IMR-90 (cell line): ENCODE results near the gene C20orf144. TPM values are rescaled to one million over a fixed set of nuclear protein-coding genes. Genes with fewer than 3 reads are reported as not detected.

ENCODE experiments used
- ATAC-seq: fragments of 200-7000 bp; cut with Tn5 transposase; 2 replicates; pipeline ENCODE4 v1.9.1; 2020; ENCODE audit warnings: low read depth, mild to moderate bottlenecking, moderate library complexity
- BruUV-seq: library from RNA; stranded (reverse); fragments of 400-500 nt; replicated peaks from 2 replicates; lab custom pipeline; 2021; lab: Mats Ljungman, UMichigan
- CTCF ChIA-PET: fragments of 300-600 bp; formaldehyde crosslinking; extraction: SDS; loops from one replicate; lab custom pipeline; 2021; ENCODE audit warnings: antibody characterized with exemption; lab: Yijun Ruan, JAX
- POLR2A ChIA-PET: fragments of 300-600 bp; sonication (Branson Sonifier 250); formaldehyde crosslinking; loops from one replicate; lab custom pipeline; 2022; ENCODE audit warnings: antibody characterized with exemption; ENCODE audit not compliant: unreplicated experiment; lab: Charles Lee
- DNase-seq: peaks from one replicate; pipeline ENCODE4 v3.0.0; 2013
- H2AFZ ChIP-seq: replicated peaks from 2 replicates; pipeline ENCODE3; 2013; ENCODE audit warnings: low read length, mild to moderate bottlenecking; ENCODE audit not compliant: poor library complexity
- H2AK5ac ChIP-seq: 2 replicates; pipeline ENCODE4 v1.6.1; 2013; ENCODE audit warnings: low read depth, low read length, inconsistent platforms
- H2AK9ac ChIP-seq: replicated peaks from 2 replicates; pipeline ENCODE3; 2013; ENCODE audit warnings: mild to moderate bottlenecking, low read depth, low read length, moderate library complexity; ENCODE audit not compliant: poor library complexity
- H2BK120ac ChIP-seq: 2 replicates; pipeline ENCODE4 v1.6.1; 2013; ENCODE audit warnings: low read depth, low read length, inconsistent platforms
- H2BK15ac ChIP-seq: 3 replicates; pipeline ENCODE4 v1.6.1; 2013; ENCODE audit warnings: low read depth, low read length, inconsistent platforms
- H2BK20ac ChIP-seq: 2 replicates; pipeline ENCODE4 v1.6.1; 2013; ENCODE audit warnings: low read depth, mild to moderate bottlenecking, inconsistent platforms, low read length, moderate library complexity
- H2BK5ac ChIP-seq: 2 replicates; pipeline ENCODE4 v1.6.1; 2013; ENCODE audit warnings: mild to moderate bottlenecking, low read depth, low read length, inconsistent platforms; ENCODE audit not compliant: poor library complexity, severe bottlenecking
- H3K14ac ChIP-seq: replicated peaks from 2 replicates; pipeline ENCODE4 v1.6.1; 2013; ENCODE audit warnings: low read depth, low read length, inconsistent platforms
- H3K18ac ChIP-seq: 2 replicates; pipeline ENCODE4 v1.6.1; 2013; ENCODE audit warnings: low read depth, low read length, control low read depth
- H3K23ac ChIP-seq: 2 replicates; pipeline ENCODE4 v1.6.1; 2013; ENCODE audit warnings: low read depth, low read length, inconsistent platforms
- H3K27ac ChIP-seq: 2 replicates; pipeline ENCODE4 v1.5.1; 2013; ENCODE audit warnings: mild to moderate bottlenecking, control low read depth, low read length; ENCODE audit not compliant: insufficient read depth
- H3K27me3 ChIP-seq: 2 replicates; pipeline ENCODE4 v1.6.1; 2013; ENCODE audit warnings: low read length; ENCODE audit not compliant: control insufficient read depth, insufficient read depth
- H3K36me3 ChIP-seq: 2 replicates; pipeline ENCODE4 v1.6.1; 2013; ENCODE audit warnings: low read length, mixed read lengths; ENCODE audit not compliant: control insufficient read depth, insufficient read depth
- H3K4ac ChIP-seq: 2 replicates; pipeline ENCODE4 v1.6.1; 2013; ENCODE audit warnings: low read depth, low read length, inconsistent platforms
- H3K4me1 ChIP-seq: 2 replicates; pipeline ENCODE4 v1.6.1; 2013; ENCODE audit warnings: low read length, mixed read lengths; ENCODE audit not compliant: control insufficient read depth, insufficient read depth
- H3K4me2 ChIP-seq: 2 replicates; pipeline ENCODE4 v1.6.1; 2013; ENCODE audit warnings: low read depth, mild to moderate bottlenecking, control low read depth, low read length, moderate library complexity
- H3K4me3 ChIP-seq: 2 replicates; pipeline ENCODE4 v1.5.1; 2013; ENCODE audit warnings: low read depth, mild to moderate bottlenecking, control low read depth, low read length, moderate library complexity; ENCODE audit not compliant: insufficient read depth
- H3K56ac ChIP-seq: 2 replicates; pipeline ENCODE4 v1.6.1; 2013; ENCODE audit warnings: low read length, inconsistent platforms; ENCODE audit not compliant: insufficient read depth; ENCODE audit errors: extremely low read depth
- H3K79me1 ChIP-seq, 2 experiments: 2 replicates each; pipeline ENCODE4 v1.6.1; 2013; ENCODE audit warnings: low read length in 2 of 2, inconsistent platforms in 1 of 2, low read depth in 1 of 2
- H3K9ac ChIP-seq: 2 replicates; pipeline ENCODE4 v1.6.1; 2013; ENCODE audit warnings: low read depth, low read length, control low read depth
- H3K9me1 ChIP-seq: 2 replicates; pipeline ENCODE4 v1.6.1; 2013; ENCODE audit warnings: low read length, inconsistent platforms; ENCODE audit not compliant: insufficient read depth
- H3K9me3 ChIP-seq: 2 replicates; pipeline ENCODE4 v1.6.1; 2013; ENCODE audit warnings: low read length; ENCODE audit not compliant: control insufficient read depth, insufficient read depth
- H4K20me1 ChIP-seq: 2 replicates; pipeline ENCODE4 v1.6.1; 2013; ENCODE audit warnings: low read length, inconsistent platforms; ENCODE audit not compliant: insufficient read depth
- H4K5ac ChIP-seq: 2 replicates; pipeline ENCODE4 v1.6.1; 2013; ENCODE audit warnings: mild to moderate bottlenecking, low read depth, low read length, control low read depth
- H4K8ac ChIP-seq, 2 experiments: 2 replicates each; pipeline ENCODE4 v1.6.1; 2013; ENCODE audit warnings: low read depth in 2 of 2, low read length in 2 of 2, control low read depth in 1 of 2, inconsistent platforms in 1 of 2
- H4K91ac ChIP-seq: 2 replicates; pipeline ENCODE4 v1.6.1; 2013; ENCODE audit warnings: low read depth, low read length, inconsistent platforms; ENCODE audit not compliant: insufficient read depth
- BHLHE40 ChIP-seq: fragments of 150-350 bp; IDR thresholded peaks from 2 replicates; pipeline ENCODE4 v1.6.1; 2016; ENCODE audit warnings: mild to moderate bottlenecking, low read depth, low read length
- CHD1 ChIP-seq: IDR thresholded peaks from 2 replicates; pipeline ENCODE4 v1.6.1; 2012; ENCODE audit warnings: low read depth, low read length, improper control_type of control experiment
- CTCF ChIP-seq: conservative IDR thresholded peaks from 2 replicates; pipeline ENCODE4 v1.5.1; 2012; ENCODE audit warnings: mild to moderate bottlenecking, low read depth, low read length, improper control_type of control experiment
- ELK1 ChIP-seq: fragments of 150-350 bp; IDR thresholded peaks from 2 replicates; pipeline ENCODE4 v1.6.1; 2016; ENCODE audit warnings: low read depth, mild to moderate bottlenecking, low read length, moderate library complexity, borderline replicate concordance
- MAZ ChIP-seq: IDR thresholded peaks from 2 replicates; pipeline ENCODE4 v1.6.1; 2012; ENCODE audit warnings: low read depth, mild to moderate bottlenecking, low read length, improper control_type of control experiment, moderate library complexity, borderline replicate concordance
- MXI1 ChIP-seq: IDR thresholded peaks from 2 replicates; pipeline ENCODE4 v1.6.1; 2012; ENCODE audit warnings: low read depth, mild to moderate bottlenecking, low read length, moderate library complexity, borderline replicate concordance
- NFE2L2 ChIP-seq: fragments of 150-350 bp; IDR thresholded peaks from 2 replicates; pipeline ENCODE4 v1.6.1; 2016; ENCODE audit warnings: low read depth, mild to moderate bottlenecking, low read length
- POLR2A ChIP-seq: IDR thresholded peaks from 2 replicates; pipeline ENCODE4 v1.6.1; 2012; ENCODE audit warnings: mild to moderate bottlenecking, low read depth, low read length
- RCOR1 ChIP-seq: IDR thresholded peaks from 2 replicates; pipeline ENCODE4 v1.6.1; 2012; ENCODE audit warnings: mild to moderate bottlenecking, low read length, improper control_type of control experiment; ENCODE audit not compliant: insufficient replicate concordance
- RFX5 ChIP-seq: IDR thresholded peaks from 2 replicates; pipeline ENCODE4 v1.8.0; 2012; ENCODE audit warnings: low read depth, mild to moderate bottlenecking, low read length, moderate library complexity
- USF2 ChIP-seq: fragments of 150-350 bp; IDR thresholded peaks from 2 replicates; pipeline ENCODE4 v1.6.1; 2017; ENCODE audit warnings: mild to moderate bottlenecking, antibody characterized with exemption, low read length, low read depth
- WGBS, 2 experiments: methylation state at CpG; one replicate each; pipeline versions ENCODE4 v1.1.5 to v1.1.7; 2013; ENCODE audit warnings: missing lambda C conversion rate in 2 of 2; ENCODE audit not compliant: insufficient read length in 1 of 2; ENCODE audit errors: extremely low coverage in 2 of 2; 5-methylcytosine and 5-hydroxymethylcytosine counted together
- dilution Hi-C: fragments of 300-500 bp; cut with HindIII; formaldehyde crosslinking; loops from one replicate; pipeline ENCODE4 v1.14.3; 2018; ENCODE audit warnings: low sequenced_read_pairs; ENCODE audit not compliant: unreplicated experiment
- in situ Hi-C: fragments of 300-500 bp; cut with MboI; formaldehyde crosslinking; loops from 3 replicates; pipeline ENCODE4 v1.14.3; 2019; ENCODE audit warnings: low sequenced_read_pairs, inconsistent platforms, mixed read lengths
- intact Hi-C: fragments of 100-400 bp; cut with micrococcal nuclease; formaldehyde crosslinking; loops from 2 replicates; pipeline ENCODE4 v1.10.0; 2022
- polyA plus RNA-seq, 3 experiments: library from polyadenylated mRNA; depleted of rRNA; stranded (reverse); fragments of >200 nt; gene quantifications; 2 replicates each; pipeline ENCODE4 v1.2.3, GENCODE V29; 2012; ENCODE audit warnings: low replicate concordance in 1 of 3
- total RNA-seq: library from RNA; depleted of rRNA; stranded (reverse); fragments of >200 nt; gene quantifications from 2 replicates; pipeline ENCODE4 v1.2.3, GENCODE V29; 2012

The C20orf144 gene
- total and polyA plus RNA-seq, 2 of the 4 experiments (the other 2 are of a cell fraction): under 0.01 to 0.19 TPM

GRCh38 chr20:33668466-33669155 lies 6.5 kb downstream of the C20orf144 start (continued):
- TF ChIP-seq USF2: no peak

- Histone ChIP-seq H3K4me2 (no peak overlapping the region), H3K4me3 (no peak overlapping the region), H3K14ac (no peak overlapping the region), H4K8ac (no peak overlapping the region), H3K18ac (no peak overlapping the region), H2BK15ac (no peak overlapping the region), H3K9ac (no peak overlapping the region), H4K20me1 (peaks cover 22% of the 10 kb centered on the region; the same call in 1 of the 2 replicates), H3K9me1 (peaks cover 24% of the 10 kb centered on the region), H4K91ac (no peak overlapping the region), H2AK5ac (no peak overlapping the region), H3K79me1 (peaks cover 12 to 72% of the 10 kb centered on the region in 2 experiments; a peak in 3 of 4 replicates), H3K23ac (no peak overlapping the region), H3K27ac (no peak overlapping the region), H3K4ac (no peak overlapping the region), H2BK120ac (no peak overlapping the region), H2BK5ac (no peak overlapping the region), H2AK9ac (no peak overlapping the region), H3K56ac (no peak overlapping the region), H3K9me3 (no peaks in the 10 kb centered on the region), H2BK20ac (no peak overlapping the region), H2AFZ (no peak overlapping the region), H3K27me3 (no peaks in the 10 kb centered on the region), H3K4me1 (peaks cover 23% of the 10 kb centered on the region), H3K36me3 (peaks cover 13% of the 10 kb centered on the region), H4K5ac (no peak overlapping the region)
- CTCF ChIA-PET: interaction anchor here (0.6 kb wide), 1 partner anchor 50 kb away, joined by 5 read pairs; no protein-coding TSS in a partner anchor
- DNase-seq (no peak), ATAC-seq (no peak)
- POLR2A ChIA-PET: no interaction called here
- dilution Hi-C loops: no loop called here
- BruUV-seq: no TSS peak
- no CpG with 5 or more reads among the region's 5 CpGs for WGBS, 2 experiments
- intact Hi-C loops: loop anchor here (5.0 to 10.0 kb wide), 2 partner anchors 63 to 146 kb away; partner anchors contain the start of genes CHMP4B and ZNF341
- in situ Hi-C loops: no loop called here
- TF ChIP-seq ELK1 (no peak), BHLHE40 (no peak), CHD1 (no peak), NFE2L2 (no peak), POLR2A (no peak), USF2 (no peak), RFX5 (no peak), CTCF (no peak), MAZ (no peak), MXI1 (no peak), RCOR1 (no peak)
Measured at GRCh38 chr20:33669224-33669623, 7.1 kb downstream of the C20orf144 start.
